ENCODE data around the gene SNX14. TPM values are rescaled to one million over a fixed set of nuclear protein-coding genes. Genes with fewer than 3 reads are reported as not detected.

The SNX14 gene
- total and polyA plus RNA-seq, 2 of the 8 experiments (the other 6 are each of a cell fraction or from before 2014, with no cell fraction given): 11.9 to 24.2 TPM

DNA sequence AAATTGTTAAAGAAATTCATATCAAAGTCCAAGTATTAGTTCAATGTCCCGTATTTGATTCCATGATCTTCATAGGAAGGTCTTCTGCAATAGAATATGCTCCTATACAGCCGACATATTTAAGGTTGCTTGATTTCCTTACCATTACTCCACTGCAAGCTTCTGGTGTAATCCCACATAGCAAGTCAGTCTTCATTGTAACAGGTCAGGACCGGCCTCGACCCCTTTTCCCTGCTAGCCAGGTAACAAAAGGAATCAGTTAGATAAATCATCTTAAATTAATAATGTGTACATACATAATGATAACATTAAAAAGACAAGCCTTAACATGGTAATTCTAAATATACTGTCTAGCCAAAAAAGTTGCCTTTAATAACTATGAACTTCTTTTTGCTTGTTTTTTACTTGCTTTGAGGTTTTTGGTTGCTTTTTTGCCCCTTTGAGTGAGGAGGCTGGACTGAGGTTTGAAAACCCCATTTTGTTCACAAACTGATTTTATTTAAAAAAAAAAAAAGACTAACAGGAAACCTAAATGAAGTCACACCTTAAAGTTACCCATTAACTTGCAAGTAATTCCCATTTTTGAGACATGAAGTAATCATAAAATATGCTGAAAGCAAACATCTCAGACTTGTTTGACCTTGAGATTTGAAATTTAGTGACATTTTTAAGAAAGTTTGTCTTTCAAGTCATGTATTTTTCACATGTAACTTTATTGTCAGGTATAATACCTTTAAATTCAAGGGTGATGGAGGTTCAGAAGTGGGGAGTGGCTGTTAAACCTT, 19.2 kb upstream of the SNX14 start:
- no peaks in the 10 kb centered on the region for H3K23me2 ChIP-seq (ENCODE audit: low read depth, low read length)
- H2BK120ac ChIP-seq (replicated peaks; ENCODE audit: low read depth, low read length): no peak overlapping the region
- H3K27me3 ChIP-seq (replicated peaks in 1 of 4; ENCODE audit: control insufficient read depth in 3 of 4, extremely low read depth in 1 of 4, insufficient read depth in 3 of 4, low read length in 3 of 4): no peaks in the 10 kb centered on the region
- H2AFZ ChIP-seq (ENCODE audit: low read length): no peak overlapping the region
- H2BK20ac ChIP-seq (ENCODE audit: low read length): no peak overlapping the region
- H2BK12ac ChIP-seq (ENCODE audit: low read depth, low read length): no peak overlapping the region
- H4K20me1 ChIP-seq (replicated peaks in 1 of 2; ENCODE audit: control insufficient read depth in 1 of 2, insufficient read depth in 2 of 2, low read length in 2 of 2): peaks cover 2 to 5% of the 10 kb centered on the region in 2 experiments
- no peak overlapping the region for H2BK5ac ChIP-seq (ENCODE audit: low read depth, low read length)
- no peak for FAIRE-seq
- H3K18ac ChIP-seq (ENCODE audit: extremely low read depth, low read length): no peak overlapping the region
- CTCF ChIA-PET (ENCODE audit: partially characterized antibody): no interaction called here
- H3K4me3 ChIP-seq (ENCODE audit: extremely low read depth in 1 of 4, insufficient read depth in 2 of 4, low read depth in 3 of 4, low read length in 4 of 4): no peak overlapping the region
- 95% methylated on average over 4 of the region's 4 CpGs; no CpG with 5 or more reads in 1 of the 2 experiments for WGBS, 2 experiments (ENCODE audit: extremely low coverage in 1 of 2, insufficient coverage in 1 of 2, insufficient read length in 1 of 2, insufficient replicate concordance in 2 of 2, low coverage in 1 of 2, low lambda C conversion rate in 2 of 2, missing lambda C conversion rate in 1 of 2)
- H3K14ac ChIP-seq (ENCODE audit: insufficient read length): no peak overlapping the region
- no peak overlapping the region for H3K56ac ChIP-seq (replicated peaks; ENCODE audit: insufficient read length, low read depth, low read length)
- H3K27ac ChIP-seq (ENCODE audit: low read depth, low read length): no peak overlapping the region
- H4K91ac ChIP-seq (replicated peaks; ENCODE audit: insufficient read length, low read length): no peak overlapping the region
- H3K36me3 ChIP-seq (ENCODE audit: control insufficient read depth in 2 of 4, insufficient read depth in 4 of 4, low read length in 3 of 4): peaks cover 9 to 85% (median 58%) of the 10 kb centered on the region in 4 experiments
- H4K5ac ChIP-seq (ENCODE audit: insufficient read length, low read depth, low read length): no peak overlapping the region
- H3K23ac ChIP-seq (ENCODE audit: insufficient read length): no peak overlapping the region
- no peak for DNase-seq (ENCODE audit: low read depth in 1 of 2, low spot score in 2 of 2)
- H3K4me2 ChIP-seq (ENCODE audit: insufficient read depth in 1 of 2, low read depth in 2 of 2, low read length in 2 of 2): no peak overlapping the region
- H3K79me1 ChIP-seq (ENCODE audit: low read depth, low read length): no peaks in the 10 kb centered on the region
- peaks cover 0 to 20% of the 10 kb centered on the region in 2 experiments; a peak in 2 of 4 replicates for H3K79me2 ChIP-seq (ENCODE audit: control insufficient read depth in 1 of 2, insufficient read depth in 2 of 2, low read length in 2 of 2)
- no peak overlapping the region for H3K9ac ChIP-seq (replicated peaks in 1 of 4; ENCODE audit: extremely low read depth in 1 of 4, low read depth in 3 of 4, low read length in 3 of 4)
- no peak overlapping the region for H2BK15ac ChIP-seq (ENCODE audit: low read length)
- no peak overlapping the region for H2AK5ac ChIP-seq (ENCODE audit: low read depth, low read length)
- peak in 1 of 2 experiments; percentile 12; a peak in 1 of 3 replicates for TF ChIP-seq POLR2A (IDR thresholded peaks at IDR 0.05; ENCODE audit: control extremely low read depth in 1 of 2, low read depth in 2 of 2, low read length in 2 of 2)
- no peak for TF ChIP-seq SP1 (IDR thresholded peaks at IDR 0.05; ENCODE audit: low read depth, low read length)
- 0 out of 2 replicates have a peak, but pooled peaks have one; percentile 41 for TF ChIP-seq POLR2AphosphoS5 (IDR thresholded peaks at IDR 0.05; ENCODE audit: low read depth, low read length)
- no peak overlapping the region for H4K8ac ChIP-seq (ENCODE audit: extremely low read depth, insufficient read depth, low read length)
- H3K9me3 ChIP-seq (ENCODE audit: insufficient read depth in 2 of 2, low read depth in 1 of 2, low read length in 1 of 2): no peaks in the 10 kb centered on the region
- POLR2A ChIA-PET (ENCODE audit: partially characterized antibody): interaction anchor here (1.1 to 6.0 kb wide), 2 partner anchors 25 to 64 kb away, joined by 3 to 52 read pairs; no protein-coding TSS in a partner anchor
- H3K4ac ChIP-seq (replicated peaks; ENCODE audit: insufficient read length, low read depth, low read length): no peak overlapping the region
- no peaks in the 10 kb centered on the region for H3K4me1 ChIP-seq (replicated peaks in 1 of 4; ENCODE audit: control insufficient read depth in 3 of 4, insufficient read depth in 4 of 4, low read length in 3 of 4)

All from H1 (cell line).